Liver (tissue), 3 donors: ENCODE results near the gene ARL14EP.

Experiments
- ATF3 ChIP-seq: IDR thresholded peaks from 2 replicates; pipeline ENCODE4 v1.6.1; 2016; ENCODE audit warnings: antibody characterized with exemption
- HNF4A ChIP-seq, 2 donors: conservative IDR thresholded peaks; 2 replicates each; pipeline ENCODE4 v1.6.1; 2016; ENCODE audit warnings: antibody characterized with exemption in 2 of 2, mild to moderate bottlenecking in 2 of 2
- JUND ChIP-seq, 2 donors: IDR thresholded peaks; 2 replicates each; pipeline ENCODE4 v1.6.1; 2016; ENCODE audit warnings: antibody characterized with exemption in 2 of 2
- MAX ChIP-seq: IDR thresholded peaks from 2 replicates; pipeline ENCODE4 v1.6.1; 2016; ENCODE audit warnings: antibody characterized with exemption
- RAD21 ChIP-seq, 2 donors: IDR thresholded peaks; 2 replicates each; pipeline ENCODE4 v1.6.1; 2016; ENCODE audit warnings: antibody characterized with exemption in 2 of 2, mild to moderate bottlenecking in 2 of 2
- TAF1 ChIP-seq: conservative IDR thresholded peaks from 2 replicates; pipeline ENCODE4 v1.6.1; 2016; ENCODE audit warnings: antibody characterized with exemption, mild to moderate bottlenecking
- TF ChIP-seq, protein P1 (sequence below): fragments of 150-350 bp; IDR thresholded peaks from 2 replicates; pipeline ENCODE4 v1.5.1; 2017; ENCODE audit warnings: improper control_type of control experiment, low read depth, low read length; ENCODE audit not compliant: missing input control
- TF ChIP-seq, protein P2 (sequence below): IDR thresholded peaks from 2 replicates; pipeline ENCODE4 v1.6.1; 2016; ENCODE audit warnings: antibody characterized with exemption, mild to moderate bottlenecking
- donor health status: healthy.
- donor health status: healthy.

GRCh38 chr11:30284836-30285235, 38.1 kb upstream of the ARL14EP start:
- TF ChIP-seq, protein P1, sequence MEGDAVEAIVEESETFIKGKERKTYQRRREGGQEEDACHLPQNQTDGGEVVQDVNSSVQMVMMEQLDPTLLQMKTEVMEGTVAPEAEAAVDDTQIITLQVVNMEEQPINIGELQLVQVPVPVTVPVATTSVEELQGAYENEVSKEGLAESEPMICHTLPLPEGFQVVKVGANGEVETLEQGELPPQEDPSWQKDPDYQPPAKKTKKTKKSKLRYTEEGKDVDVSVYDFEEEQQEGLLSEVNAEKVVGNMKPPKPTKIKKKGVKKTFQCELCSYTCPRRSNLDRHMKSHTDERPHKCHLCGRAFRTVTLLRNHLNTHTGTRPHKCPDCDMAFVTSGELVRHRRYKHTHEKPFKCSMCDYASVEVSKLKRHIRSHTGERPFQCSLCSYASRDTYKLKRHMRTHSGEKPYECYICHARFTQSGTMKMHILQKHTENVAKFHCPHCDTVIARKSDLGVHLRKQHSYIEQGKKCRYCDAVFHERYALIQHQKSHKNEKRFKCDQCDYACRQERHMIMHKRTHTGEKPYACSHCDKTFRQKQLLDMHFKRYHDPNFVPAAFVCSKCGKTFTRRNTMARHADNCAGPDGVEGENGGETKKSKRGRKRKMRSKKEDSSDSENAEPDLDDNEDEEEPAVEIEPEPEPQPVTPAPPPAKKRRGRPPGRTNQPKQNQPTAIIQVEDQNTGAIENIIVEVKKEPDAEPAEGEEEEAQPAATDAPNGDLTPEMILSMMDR, result no peak
- TF ChIP-seq MAX (no peak), TAF1 (no peak), JUND (IDR thresholded peaks at IDR 0.05) (no peak), ATF3 (no peak), RAD21 (IDR thresholded peaks at IDR 0.05) (no peak), HNF4A (conservative IDR thresholded peaks at IDR 0.05) (no peak)
- TF ChIP-seq, protein P2, sequence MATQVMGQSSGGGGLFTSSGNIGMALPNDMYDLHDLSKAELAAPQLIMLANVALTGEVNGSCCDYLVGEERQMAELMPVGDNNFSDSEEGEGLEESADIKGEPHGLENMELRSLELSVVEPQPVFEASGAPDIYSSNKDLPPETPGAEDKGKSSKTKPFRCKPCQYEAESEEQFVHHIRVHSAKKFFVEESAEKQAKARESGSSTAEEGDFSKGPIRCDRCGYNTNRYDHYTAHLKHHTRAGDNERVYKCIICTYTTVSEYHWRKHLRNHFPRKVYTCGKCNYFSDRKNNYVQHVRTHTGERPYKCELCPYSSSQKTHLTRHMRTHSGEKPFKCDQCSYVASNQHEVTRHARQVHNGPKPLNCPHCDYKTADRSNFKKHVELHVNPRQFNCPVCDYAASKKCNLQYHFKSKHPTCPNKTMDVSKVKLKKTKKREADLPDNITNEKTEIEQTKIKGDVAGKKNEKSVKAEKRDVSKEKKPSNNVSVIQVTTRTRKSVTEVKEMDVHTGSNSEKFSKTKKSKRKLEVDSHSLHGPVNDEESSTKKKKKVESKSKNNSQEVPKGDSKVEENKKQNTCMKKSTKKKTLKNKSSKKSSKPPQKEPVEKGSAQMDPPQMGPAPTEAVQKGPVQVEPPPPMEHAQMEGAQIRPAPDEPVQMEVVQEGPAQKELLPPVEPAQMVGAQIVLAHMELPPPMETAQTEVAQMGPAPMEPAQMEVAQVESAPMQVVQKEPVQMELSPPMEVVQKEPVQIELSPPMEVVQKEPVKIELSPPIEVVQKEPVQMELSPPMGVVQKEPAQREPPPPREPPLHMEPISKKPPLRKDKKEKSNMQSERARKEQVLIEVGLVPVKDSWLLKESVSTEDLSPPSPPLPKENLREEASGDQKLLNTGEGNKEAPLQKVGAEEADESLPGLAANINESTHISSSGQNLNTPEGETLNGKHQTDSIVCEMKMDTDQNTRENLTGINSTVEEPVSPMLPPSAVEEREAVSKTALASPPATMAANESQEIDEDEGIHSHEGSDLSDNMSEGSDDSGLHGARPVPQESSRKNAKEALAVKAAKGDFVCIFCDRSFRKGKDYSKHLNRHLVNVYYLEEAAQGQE, result no peak
